ENCODE data around the gene DTYMK. TPM values are rescaled to one million over a fixed set of nuclear protein-coding genes. Genes with fewer than 3 reads are reported as not detected.

The DTYMK gene
- total RNA-seq, 1 experiment from 2014 or later = 88.1 TPM

- no peak for TF ChIP-seq ZNF532 (CRISPR knock-in tag; IDR thresholded peaks at IDR 0.05; ENCODE audit: borderline replicate concordance)
- 0 out of 2 replicates have a peak, but pooled peaks have one; percentile 66 for TF ChIP-seq CREB1 (CRISPR knock-in tag; IDR thresholded peaks at IDR 0.05)
- TF ChIP-seq AR (CRISPR knock-in tag; IDR thresholded peaks at IDR 0.05) = no peak
- TF ChIP-seq ZNF317 (CRISPR knock-in tag; IDR thresholded peaks at IDR 0.05; ENCODE audit: borderline replicate concordance, low read depth) = 0 out of 2 replicates have a peak, but pooled peaks have one; percentile 21
Observed at GRCh38 chr2:241637018-241637794, 49.4 kb downstream of the DTYMK start, which contains the start of the genes ATG4B and THAP4 (continued).

- ChIA-PET POLR2A (interaction anchor here (0.7 kb wide), 1 partner anchor 35 kb away, joined by 3 read pairs; no protein-coding TSS in a partner anchor), CTCF (interaction anchor here (1.8 kb wide), 1 partner anchor 23 kb away, joined by 5 read pairs; no protein-coding TSS in a partner anchor)
- DNase-seq (ENCODE audit: low spot score) (peak; percentile 64), ATAC-seq (peak; percentile 49)
- Mint-ChIP-seq H3K4me1 (peaks cover 25% of the 10 kb centered on the region), H3K9me3 (peaks cover 11% of the 10 kb centered on the region), H3K4me3 (peak overlapping the region; percentile 81), H3K36me3 (peaks cover 35% of the 10 kb centered on the region), H3K27ac (peak overlapping the region; percentile 45; the same call in 1 of the 2 replicates), H3K27me3 (ENCODE audit: low read depth) (no peaks in the 10 kb centered on the region)
- TF ChIP-seq IRF1 (CRISPR knock-in tag; IDR thresholded peaks at IDR 0.05) (no peak), HMGXB4 (CRISPR knock-in tag; IDR thresholded peaks at IDR 0.05) (peak; percentile 44; the same call in 1 of the 2 replicates), ZMAT4 (CRISPR knock-in tag; IDR thresholded peaks at IDR 0.05) (no peak), FOXP4 (CRISPR knock-in tag; IDR thresholded peaks at IDR 0.05) (peak; percentile 54; the same call in 1 of the 2 replicates), TP53 (CRISPR knock-in tag; IDR thresholded peaks at IDR 0.05) (peak; percentile 26; the same call in 1 of the 2 replicates), ZNF512 (CRISPR knock-in tag; IDR thresholded peaks at IDR 0.05; ENCODE audit: borderline replicate concordance) (no peak), PRRX2 (CRISPR knock-in tag; IDR thresholded peaks at IDR 0.05) (no peak), ARID4B (CRISPR knock-in tag; IDR thresholded peaks at IDR 0.05; ENCODE audit: borderline replicate concordance) (peak; percentile 26; the same call in 1 of the 2 replicates)
Observed at GRCh38 chr2:241636182-241637017, 50.2 kb downstream of the DTYMK start.
